Neural progenitor cell (in vitro differentiated cells): ENCODE measurements around the gene MESD. TPM values are rescaled to one million over a fixed set of nuclear protein-coding genes. Genes with fewer than 3 reads are reported as not detected.

ENCODE experiments used
- DNase-seq: peaks from one replicate; pipeline ENCODE4 v3.0.0-alpha.2; 2016; ENCODE audit warnings: low spot score
- H2AFZ ChIP-seq: fragments of 200-600 bp; sonication (generic); replicated peaks from 2 replicates; pipeline ENCODE4 v1.6.1; 2016; ENCODE audit warnings: antibody characterized with exemption
- H3F3A ChIP-seq: fragments of 200-600 bp; sonication (generic); 2 replicates; pipeline ENCODE4 v1.6.1; 2016; ENCODE audit warnings: antibody characterized with exemption, low read depth
- H3K27ac ChIP-seq: fragments of 200-600 bp; sonication (generic); 2 replicates; pipeline ENCODE4 v1.5.1; 2016; ENCODE audit warnings: mild to moderate bottlenecking
- H3K27me3 ChIP-seq: fragments of 200-600 bp; sonication (generic); 2 replicates; pipeline ENCODE4 v1.6.1; 2016; ENCODE audit warnings: mild to moderate bottlenecking, moderate library complexity
- H3K36me3 ChIP-seq: fragments of 200-600 bp; sonication (generic); 2 replicates; pipeline ENCODE4 v1.5.1; 2016
- H3K4me1 ChIP-seq: fragments of 200-600 bp; sonication (generic); 2 replicates; pipeline ENCODE4 v1.6.1; 2016; ENCODE audit warnings: mixed run types
- H3K4me2 ChIP-seq: fragments of 200-600 bp; sonication (generic); 2 replicates; pipeline ENCODE4 v1.6.1; 2016
- H3K4me3 ChIP-seq: fragments of 200-600 bp; sonication (generic); 2 replicates; pipeline ENCODE4 v1.5.1; 2016
- H3K79me2 ChIP-seq: fragments of 200-600 bp; sonication (generic); 2 replicates; pipeline ENCODE4 v1.6.1; 2016; ENCODE audit warnings: low read depth
- H3K9ac ChIP-seq: fragments of 200-600 bp; sonication (generic); 2 replicates; pipeline ENCODE4 v1.6.1; 2016
- H3K9me3 ChIP-seq: fragments of 200-600 bp; sonication (generic); 2 replicates; pipeline ENCODE4 v1.5.1; 2016; ENCODE audit warnings: low read depth
- H4K20me1 ChIP-seq: fragments of 200-600 bp; sonication (generic); 2 replicates; pipeline ENCODE4 v1.6.1; 2016; ENCODE audit warnings: low read depth
- H3K27ac Mint-ChIP-seq: 3 replicates; pipeline ENCODE4 v1.8.0; 2021; ENCODE audit warnings: mixed read lengths
- H3K27me3 Mint-ChIP-seq: 2 replicates; pipeline ENCODE4 v1.8.0; 2022; ENCODE audit warnings: low read depth, mild to moderate bottlenecking, inconsistent platforms, moderate library complexity, mixed read lengths; ENCODE audit not compliant: insufficient read depth
- H3K36me3 Mint-ChIP-seq: 3 replicates; pipeline ENCODE4 v1.8.0; 2021; ENCODE audit warnings: mixed read lengths
- H3K4me1 Mint-ChIP-seq: 3 replicates; pipeline ENCODE4 v1.8.0; 2021; ENCODE audit warnings: mixed read lengths
- H3K4me3 Mint-ChIP-seq: 3 replicates; pipeline ENCODE4 v1.8.0; 2021; ENCODE audit warnings: mild to moderate bottlenecking, moderate library complexity, mixed read lengths
- H3K9me3 Mint-ChIP-seq: 3 replicates; pipeline ENCODE4 v1.8.0; 2020; ENCODE audit warnings: mixed read lengths
- CTCF ChIP-seq: fragments of 200-600 bp; sonication (generic); IDR thresholded peaks from 2 replicates; pipeline ENCODE4 v1.5.1; 2017; ENCODE audit warnings: antibody characterized with exemption, mild to moderate bottlenecking
- EZH2 ChIP-seq: fragments of 200-600 bp; sonication (generic); IDR thresholded peaks from 2 replicates; pipeline ENCODE4 v1.6.1; 2017; ENCODE audit warnings: antibody characterized with exemption, mild to moderate bottlenecking, moderate library complexity
- EZH2phosphoT487 ChIP-seq: fragments of 200-600 bp; sonication (generic); IDR thresholded peaks from 2 replicates; pipeline ENCODE4 v1.6.1; 2017; ENCODE audit warnings: antibody characterized with exemption
- total RNA-seq: library from RNA; depleted of rRNA; stranded (reverse); fragments of >200 nt; gene quantifications from 2 replicates; pipeline ENCODE4 v1.2.3, GENCODE V29; 2015; ENCODE audit warnings: low replicate concordance

MESD gene
- total RNA-seq, 1 donor from 2014 or later = 31.5 TPM

GRCh38 chr15:80929689-80930088 is 59.9 kb downstream of the MESD start:
- no peaks in the 10 kb centered on the region for H3K27me3 ChIP-seq
- H3K4me2 ChIP-seq = no peak overlapping the region
- Mint-ChIP-seq H3K27ac (no peak overlapping the region), H3K9me3 (no peaks in the 10 kb centered on the region), H3K4me1 (peaks cover under 1% of the 10 kb centered on the region), H3K27me3 (peaks cover 2% of the 10 kb centered on the region), H3K4me3 (no peak overlapping the region), H3K36me3 (peaks cover 5% of the 10 kb centered on the region)
- H3K36me3 ChIP-seq = no peaks in the 10 kb centered on the region
- no peak for TF ChIP-seq EZH2phosphoT487
- no peak for TF ChIP-seq CTCF
- TF ChIP-seq EZH2 = no peak
- H2AFZ ChIP-seq = no peak overlapping the region
- no peak overlapping the region for H3K4me3 ChIP-seq
- no peaks in the 10 kb centered on the region for H3K79me2 ChIP-seq
- no peaks in the 10 kb centered on the region for H3K9me3 ChIP-seq
- H4K20me1 ChIP-seq = no peaks in the 10 kb centered on the region
- H3K27ac ChIP-seq = no peak overlapping the region
- no peaks in the 10 kb centered on the region for H3F3A ChIP-seq
- DNase-seq = no peak
- H3K4me1 ChIP-seq = no peaks in the 10 kb centered on the region
- no peak overlapping the region for H3K9ac ChIP-seq

GRCh38 chr15:80929225-80929624 is 60.4 kb downstream of the MESD start:
- Histone ChIP-seq H3K79me2 (no peaks in the 10 kb centered on the region), H3F3A (no peaks in the 10 kb centered on the region), H3K9me3 (no peaks in the 10 kb centered on the region), H3K27ac (no peak overlapping the region), H3K36me3 (no peaks in the 10 kb centered on the region), H3K27me3 (no peaks in the 10 kb centered on the region), H3K4me2 (no peak overlapping the region), H3K9ac (no peak overlapping the region), H3K4me1 (no peaks in the 10 kb centered on the region), H4K20me1 (no peaks in the 10 kb centered on the region), H2AFZ (no peak overlapping the region), H3K4me3 (no peak overlapping the region)
- DNase-seq = no peak
- Mint-ChIP-seq H3K27ac (no peak overlapping the region), H3K9me3 (no peaks in the 10 kb centered on the region), H3K36me3 (peaks cover 5% of the 10 kb centered on the region), H3K4me1 (no peaks in the 10 kb centered on the region), H3K27me3 (peaks cover 2% of the 10 kb centered on the region), H3K4me3 (no peak overlapping the region)
- TF ChIP-seq EZH2phosphoT487 = no peak

- no peak for DNase-seq
- Histone ChIP-seq H3K4me2 (no peak overlapping the region), H3K79me2 (no peaks in the 10 kb centered on the region), H3K4me1 (no peaks in the 10 kb centered on the region), H3F3A (no peaks in the 10 kb centered on the region), H3K4me3 (no peak overlapping the region), H4K20me1 (no peaks in the 10 kb centered on the region), H3K27me3 (no peaks in the 10 kb centered on the region), H2AFZ (no peak overlapping the region), H3K36me3 (no peaks in the 10 kb centered on the region), H3K9me3 (no peaks in the 10 kb centered on the region), H3K9ac (no peak overlapping the region), H3K27ac (no peak overlapping the region)
- no peak overlapping the region for H3K27ac Mint-ChIP-seq
- H3K4me1 Mint-ChIP-seq = no peaks in the 10 kb centered on the region
- peaks cover 2% of the 10 kb centered on the region for H3K27me3 Mint-ChIP-seq
- peaks cover 5% of the 10 kb centered on the region for H3K36me3 Mint-ChIP-seq
- H3K9me3 Mint-ChIP-seq = no peaks in the 10 kb centered on the region
- no peak overlapping the region for H3K4me3 Mint-ChIP-seq
- TF ChIP-seq EZH2 (no peak), CTCF (no peak), EZH2phosphoT487 (no peak)
Observed at GRCh38 chr15:80926126-80926525, 63.5 kb downstream of the MESD start.

GRCh38 chr15:80925597-80926059 is 64.0 kb downstream of the MESD start:
- TF ChIP-seq CTCF (no peak), EZH2phosphoT487 (no peak), EZH2 (no peak)
- Histone ChIP-seq H3K9me3 (no peaks in the 10 kb centered on the region), H3F3A (no peaks in the 10 kb centered on the region), H3K36me3 (no peaks in the 10 kb centered on the region), H3K4me3 (no peak overlapping the region), H4K20me1 (no peaks in the 10 kb centered on the region), H3K9ac (no peak overlapping the region), H2AFZ (no peak overlapping the region), H3K79me2 (no peaks in the 10 kb centered on the region), H3K4me2 (no peak overlapping the region), H3K27me3 (no peaks in the 10 kb centered on the region), H3K4me1 (no peaks in the 10 kb centered on the region), H3K27ac (no peak overlapping the region)
- H3K4me1 Mint-ChIP-seq = no peaks in the 10 kb centered on the region
- H3K27me3 Mint-ChIP-seq = peaks cover 2% of the 10 kb centered on the region
- peaks cover 5% of the 10 kb centered on the region for H3K36me3 Mint-ChIP-seq
- H3K4me3 Mint-ChIP-seq = no peak overlapping the region
- no peaks in the 10 kb centered on the region for H3K9me3 Mint-ChIP-seq
- H3K27ac Mint-ChIP-seq = no peak overlapping the region
- no peak for DNase-seq
